ENCODE data around the gene PER3. TPM values are rescaled to one million over a fixed set of nuclear protein-coding genes. Genes with fewer than 3 reads are reported as not detected.

The PER3 gene
- polyA plus RNA-seq, 1 experiment: 13.5 TPM

- TF ChIP-seq CTCF (IDR thresholded peaks at IDR 0.05; ENCODE audit: insufficient read depth, low read depth, low read length): no peak
- Histone ChIP-seq H3K4me3 (ENCODE audit: low read depth, low read length) (no peak overlapping the region), H3K36me3 (ENCODE audit: control insufficient read depth, insufficient read depth, low read length) (no peaks in the 10 kb centered on the region), H3K27me3 (ENCODE audit: control insufficient read depth, insufficient read depth, low read length) (no peaks in the 10 kb centered on the region)
- ChIA-PET POLR2A (no interaction called here), CTCF (no interaction called here)
- DNase-seq (ENCODE audit: low read depth): no peak
Measured at GRCh38 chr1:7863756-7864328, 79.8 kb downstream of the PER3 start.

GRCh38 chr1:7865978-7866377 lies 81.9 kb downstream of the PER3 start:
- no peak overlapping the region for H3K4me3 ChIP-seq (ENCODE audit: low read depth, low read length)
- TF ChIP-seq CTCF (IDR thresholded peaks at IDR 0.05; ENCODE audit: insufficient read depth, low read depth, low read length): no peak
- no peak for DNase-seq (ENCODE audit: low read depth)
- no peaks in the 10 kb centered on the region for H3K27me3 ChIP-seq (ENCODE audit: control insufficient read depth, insufficient read depth, low read length)
- POLR2A ChIA-PET: no interaction called here
- CTCF ChIA-PET: no interaction called here
- no peaks in the 10 kb centered on the region for H3K36me3 ChIP-seq (ENCODE audit: control insufficient read depth, insufficient read depth, low read length)

GRCh38 chr1:7868070-7868780 lies 84.1 kb downstream of the PER3 start:
- CTCF ChIA-PET: no interaction called here
- POLR2A ChIA-PET: no interaction called here
- TF ChIP-seq CTCF (IDR thresholded peaks at IDR 0.05; ENCODE audit: insufficient read depth, low read depth, low read length): no peak
- Histone ChIP-seq H3K36me3 (ENCODE audit: control insufficient read depth, insufficient read depth, low read length) (no peaks in the 10 kb centered on the region), H3K27me3 (ENCODE audit: control insufficient read depth, insufficient read depth, low read length) (no peaks in the 10 kb centered on the region), H3K4me3 (ENCODE audit: low read depth, low read length) (no peak overlapping the region)
- no peak for DNase-seq (ENCODE audit: low read depth)

- Histone ChIP-seq H3K27me3 (ENCODE audit: control insufficient read depth, insufficient read depth, low read length) (no peaks in the 10 kb centered on the region), H3K36me3 (ENCODE audit: control insufficient read depth, insufficient read depth, low read length) (no peaks in the 10 kb centered on the region), H3K4me3 (ENCODE audit: low read depth, low read length) (no peak overlapping the region)
- POLR2A ChIA-PET: no interaction called here
- CTCF ChIA-PET: no interaction called here
- no peak for DNase-seq (ENCODE audit: low read depth)
- no peak for TF ChIP-seq CTCF (IDR thresholded peaks at IDR 0.05; ENCODE audit: insufficient read depth, low read depth, low read length)
Measured at GRCh38 chr1:7869136-7869920, 85.2 kb downstream of the PER3 start.

GRCh38 chr1:7871136-7871535 lies 87.0 kb downstream of the PER3 start:
- DNase-seq (ENCODE audit: low read depth): no peak

More at GRCh38 chr1:7871136-7871535, 87.0 kb downstream of the PER3 start:
- Histone ChIP-seq H3K4me3 (ENCODE audit: low read depth, low read length) (no peak overlapping the region), H3K27me3 (ENCODE audit: control insufficient read depth, insufficient read depth, low read length) (no peaks in the 10 kb centered on the region), H3K36me3 (ENCODE audit: control insufficient read depth, insufficient read depth, low read length) (no peaks in the 10 kb centered on the region)
- POLR2A ChIA-PET: no interaction called here
- no peak for TF ChIP-seq CTCF (IDR thresholded peaks at IDR 0.05; ENCODE audit: insufficient read depth, low read depth, low read length)
- CTCF ChIA-PET: no interaction called here

Measured in BJ (cell line).